ENCODE measurements around the gene FGF8.

FGF8 gene

GRCh38 chr10:101774589-101775272 is 1.2 kb downstream of the FGF8 start:
- no peak overlapping the region for H3K4me3 ChIP-seq (ENCODE audit: low read depth, low read length)
- no peaks in the 10 kb centered on the region for H3K36me3 ChIP-seq (ENCODE audit: insufficient read depth, low read length)
- no peaks in the 10 kb centered on the region for H3K4me1 ChIP-seq (ENCODE audit: control insufficient read depth, insufficient read depth, low read length, unreplicated experiment)
- H3K79me2 ChIP-seq (ENCODE audit: control insufficient read depth, insufficient read depth, low read length, unreplicated experiment): no peaks in the 10 kb centered on the region
- H3K27me3 ChIP-seq (ENCODE audit: insufficient read depth, low read length): peaks cover 56% of the 10 kb centered on the region
- H3K27ac ChIP-seq (ENCODE audit: low read depth, low read length): no peak overlapping the region
- H2AFZ ChIP-seq (ENCODE audit: low read length, unreplicated experiment): no peak overlapping the region

- Histone ChIP-seq H3K27ac (ENCODE audit: low read depth, low read length) (no peak overlapping the region), H3K4me1 (ENCODE audit: control insufficient read depth, insufficient read depth, low read length, unreplicated experiment) (no peaks in the 10 kb centered on the region), H3K4me3 (ENCODE audit: low read depth, low read length) (no peak overlapping the region), H3K36me3 (ENCODE audit: insufficient read depth, low read length) (no peaks in the 10 kb centered on the region), H3K79me2 (ENCODE audit: control insufficient read depth, insufficient read depth, low read length, unreplicated experiment) (no peaks in the 10 kb centered on the region), H3K27me3 (ENCODE audit: insufficient read depth, low read length) (peaks cover 54% of the 10 kb centered on the region), H2AFZ (ENCODE audit: low read length, unreplicated experiment) (no peak overlapping the region)
Observed at GRCh38 chr10:101773923-101774588, 1.9 kb downstream of the FGF8 start.

GRCh38 chr10:101772895-101773761 is 2.8 kb downstream of the FGF8 start:
- Histone ChIP-seq H3K79me2 (ENCODE audit: control insufficient read depth, insufficient read depth, low read length, unreplicated experiment) (no peaks in the 10 kb centered on the region), H3K4me1 (ENCODE audit: control insufficient read depth, insufficient read depth, low read length, unreplicated experiment) (no peaks in the 10 kb centered on the region), H3K36me3 (ENCODE audit: insufficient read depth, low read length) (no peaks in the 10 kb centered on the region), H2AFZ (ENCODE audit: low read length, unreplicated experiment) (no peak overlapping the region), H3K4me3 (ENCODE audit: low read depth, low read length) (no peak overlapping the region), H3K27me3 (ENCODE audit: insufficient read depth, low read length) (peaks cover 54% of the 10 kb centered on the region), H3K27ac (ENCODE audit: low read depth, low read length) (no peak overlapping the region)

- Histone ChIP-seq H3K36me3 (ENCODE audit: insufficient read depth, low read length) (no peaks in the 10 kb centered on the region), H3K27ac (ENCODE audit: low read depth, low read length) (no peak overlapping the region), H3K79me2 (ENCODE audit: control insufficient read depth, insufficient read depth, low read length, unreplicated experiment) (no peaks in the 10 kb centered on the region), H3K27me3 (ENCODE audit: insufficient read depth, low read length) (peaks cover 58% of the 10 kb centered on the region), H3K4me3 (ENCODE audit: low read depth, low read length) (no peak overlapping the region), H3K4me1 (ENCODE audit: control insufficient read depth, insufficient read depth, low read length, unreplicated experiment) (no peaks in the 10 kb centered on the region), H2AFZ (ENCODE audit: low read length, unreplicated experiment) (no peak overlapping the region)
Observed at GRCh38 chr10:101772017-101772894, 3.7 kb downstream of the FGF8 start.

GRCh38 chr10:101771380-101771779 is 4.5 kb downstream of the FGF8 start:
- H3K27me3 ChIP-seq (ENCODE audit: insufficient read depth, low read length): peaks cover 58% of the 10 kb centered on the region
- H3K36me3 ChIP-seq (ENCODE audit: insufficient read depth, low read length): no peaks in the 10 kb centered on the region
- no peaks in the 10 kb centered on the region for H3K79me2 ChIP-seq (ENCODE audit: control insufficient read depth, insufficient read depth, low read length, unreplicated experiment)
- H3K27ac ChIP-seq (ENCODE audit: low read depth, low read length): no peak overlapping the region
- H3K4me3 ChIP-seq (ENCODE audit: low read depth, low read length): no peak overlapping the region
- no peaks in the 10 kb centered on the region for H3K4me1 ChIP-seq (ENCODE audit: control insufficient read depth, insufficient read depth, low read length, unreplicated experiment)
- H2AFZ ChIP-seq (ENCODE audit: low read length, unreplicated experiment): no peak overlapping the region

GRCh38 chr10:101770331-101771215 is 5.3 kb downstream of the FGF8 start:
- Histone ChIP-seq H3K36me3 (ENCODE audit: insufficient read depth, low read length) (no peaks in the 10 kb centered on the region), H3K27ac (ENCODE audit: low read depth, low read length) (no peak overlapping the region), H3K4me1 (ENCODE audit: control insufficient read depth, insufficient read depth, low read length, unreplicated experiment) (no peaks in the 10 kb centered on the region), H3K27me3 (ENCODE audit: insufficient read depth, low read length) (peaks cover 63% of the 10 kb centered on the region), H3K4me3 (ENCODE audit: low read depth, low read length) (no peak overlapping the region), H3K79me2 (ENCODE audit: control insufficient read depth, insufficient read depth, low read length, unreplicated experiment) (no peaks in the 10 kb centered on the region), H2AFZ (ENCODE audit: low read length, unreplicated experiment) (no peak overlapping the region)

GRCh38 chr10:101769541-101770180 is 6.3 kb downstream of the FGF8 start:
- H3K79me2 ChIP-seq (ENCODE audit: control insufficient read depth, insufficient read depth, low read length, unreplicated experiment): no peaks in the 10 kb centered on the region
- H3K27me3 ChIP-seq (ENCODE audit: insufficient read depth, low read length): peaks cover 63% of the 10 kb centered on the region
- H2AFZ ChIP-seq (ENCODE audit: low read length, unreplicated experiment): no peak overlapping the region
- H3K27ac ChIP-seq (ENCODE audit: low read depth, low read length): no peak overlapping the region
- no peak overlapping the region for H3K4me3 ChIP-seq (ENCODE audit: low read depth, low read length)
- H3K36me3 ChIP-seq (ENCODE audit: insufficient read depth, low read length): no peaks in the 10 kb centered on the region
- H3K4me1 ChIP-seq (ENCODE audit: control insufficient read depth, insufficient read depth, low read length, unreplicated experiment): no peaks in the 10 kb centered on the region

- Histone ChIP-seq H3K79me2 (ENCODE audit: control insufficient read depth, insufficient read depth, low read length, unreplicated experiment) (no peaks in the 10 kb centered on the region), H3K4me3 (ENCODE audit: low read depth, low read length) (no peak overlapping the region), H2AFZ (ENCODE audit: low read length, unreplicated experiment) (no peak overlapping the region), H3K36me3 (ENCODE audit: insufficient read depth, low read length) (no peaks in the 10 kb centered on the region), H3K27me3 (ENCODE audit: insufficient read depth, low read length) (peaks cover 58% of the 10 kb centered on the region), H3K27ac (ENCODE audit: low read depth, low read length) (no peak overlapping the region), H3K4me1 (ENCODE audit: control insufficient read depth, insufficient read depth, low read length, unreplicated experiment) (no peaks in the 10 kb centered on the region)
Observed at GRCh38 chr10:101768791-101769170, 7.1 kb downstream of the FGF8 start.

- Histone ChIP-seq H3K27me3 (ENCODE audit: insufficient read depth, low read length) (peaks cover 54% of the 10 kb centered on the region), H3K27ac (ENCODE audit: low read depth, low read length) (no peak overlapping the region), H3K4me1 (ENCODE audit: control insufficient read depth, insufficient read depth, low read length, unreplicated experiment) (no peaks in the 10 kb centered on the region), H2AFZ (ENCODE audit: low read length, unreplicated experiment) (no peak overlapping the region), H3K4me3 (ENCODE audit: low read depth, low read length) (no peak overlapping the region), H3K36me3 (ENCODE audit: insufficient read depth, low read length) (no peaks in the 10 kb centered on the region), H3K79me2 (ENCODE audit: control insufficient read depth, insufficient read depth, low read length, unreplicated experiment) (no peaks in the 10 kb centered on the region)
Observed at GRCh38 chr10:101767966-101768790, 7.7 kb downstream of the FGF8 start.
